Pancreas (tissue), 10 donors: ENCODE data around the gene LRIG1. TPM values are rescaled to one million over a fixed set of nuclear protein-coding genes. Genes with fewer than 3 reads are reported as not detected.

Source experiments
- ATAC-seq, 4 donors: fragments of 200-7000 bp; cut with Tn5 transposase; one replicate each; pipeline versions ENCODE4 v1.8.0 to v1.9.1; 2020; ENCODE audit warnings: mild to moderate bottlenecking in 4 of 4, moderate library complexity in 4 of 4
- DNase-seq, 6 donors: peaks; one replicate each; pipeline ENCODE4 v3.0.0-alpha.2; 2020
- FAIRE-seq: peaks from 2 replicates; lab custom pipeline; 2012; peaks lifted over from hg19 to GRCh38; lab: Jason Lieb, UNC
- H3K27ac ChIP-seq, 4 donors: fragments of 200-600 bp; sonication (generic); 1 replicate in 3 of 4; 2 replicates in 1 of 4; pipeline versions ENCODE4 v1.5.0 to v1.8.0; 2020
- H3K27me3 ChIP-seq, 4 donors: fragments of 200-600 bp; one replicate each; pipeline ENCODE4 v1.8.0; 2021
- H3K36me3 ChIP-seq, 3 donors: fragments of 200-600 bp; sonication (generic) in 1 of 3; one replicate each; pipeline versions ENCODE4 v1.5.0 to v1.8.0; 2020 to 2021
- H3K4me1 ChIP-seq, 3 donors: fragments of 200-600 bp; one replicate each; pipeline ENCODE4 v1.8.0; 2021
- H3K4me3 ChIP-seq, 4 donors: fragments of 200-600 bp; sonication (generic) in 2 of 4; one replicate each; pipeline versions ENCODE4 v1.5.0 to v1.8.0; 2020 to 2021
- H3K9me3 ChIP-seq, 4 donors: fragments of 200-600 bp; one replicate each; pipeline ENCODE4 v1.8.0; 2021
- CTCF ChIP-seq, 4 donors: fragments of 200-600 bp; sonication (generic) in 3 of 4; IDR thresholded peaks; one replicate each; pipeline versions ENCODE4 v1.5.0 to v1.8.0; 2021; ENCODE audit warnings: antibody characterized with exemption in 4 of 4
- WGBS, 2 donors: extraction: QIAGEN DNeasy Blood & Tissue Kit; methylation state at CpG; one replicate each; pipeline ENCODE4 v1.1.7; 2013; 5-methylcytosine and 5-hydroxymethylcytosine counted together
- intact Hi-C, 3 donors: fragments of 100-400 bp; cut with DNase I; formaldehyde crosslinking; loops; one replicate each; pipeline versions ENCODE4 v1.11.1 to v1.14.2; 2022
- polyA plus RNA-seq, 2 donors: library from polyadenylated mRNA; stranded (reverse); fragments of 200-250 nt; gene quantifications; one replicate each; pipeline ENCODE4 v1.2.3, GENCODE V29; 2013
- total RNA-seq, 6 donors: library from RNA; stranded (reverse); fragmentation: NEBNext Ultra II Directional in 4 of 6; extraction: Animal tissue kit (Norgen Biotek cat#: 25700) in 4 of 6; gene quantifications; one replicate each; pipeline versions ENCODE4 v1.2.1 to v1.2.4, GENCODE V29; 2021 to 2023
- donor health status: healthy with polysubstance abuse.
- donor health status: DM: no; HTN: no; CAD: no; lungs with moderate emphysema.
- donor health status: DM: no; HTN: no; CAD: no.
- donor health status: control.
- donor health status: control.
- donor health status: Bipolar disorder and iron deficiency.
- donor health status: DM: yes; HTN: yes; CAD: no.
- donor health status: DM: no; HTN: no; CAD: no.
- donor health status: DM: no; HTN: no; CAD: no.
- donor health status: DM: yes; HTN: yes; CAD: no.

The LRIG1 gene
- total and polyA plus RNA-seq, 8 donors: 32.7 to 104 (median 68.0) TPM

- H3K4me3 ChIP-seq: no peak overlapping the region
- no peaks in the 10 kb centered on the region for H3K9me3 ChIP-seq
- FAIRE-seq: no peak
- intact Hi-C loops: loop anchor here in 1 of 3 donors (10.0 kb wide), 1 partner anchor 322 kb away; no protein-coding TSS in a partner anchor
- H3K4me1 ChIP-seq: peaks cover 9 to 36% (median 16%) of the 10 kb centered on the region in 3 donors
- WGBS, 2 donors: 68 to 71% methylated on average over 13 of the region's 13 CpGs
- peak in 3 of 4 donors; percentile 1 to 32 (median 4) for ATAC-seq
- peak overlapping the region in 2 of 4 donors; percentile 5 to 13 for H3K27ac ChIP-seq
- peak in 1 of 6 donors; percentile 54 for DNase-seq
- H3K36me3 ChIP-seq: peaks cover 0 to 57% (median 29%) of the 10 kb centered on the region in 3 donors
- no peak for TF ChIP-seq CTCF (IDR thresholded peaks at IDR 0.05)
- no peaks in the 10 kb centered on the region for H3K27me3 ChIP-seq
Observed at GRCh38 chr3:66402596-66403290, 98.1 kb downstream of the LRIG1 start.

- ATAC-seq: peak; percentile 46 to 73 (median 62)
- Histone ChIP-seq H3K4me1 (peaks cover 9 to 34% (median 16%) of the 10 kb centered on the region in 3 donors), H3K9me3 (no peaks in the 10 kb centered on the region), H3K27me3 (no peaks in the 10 kb centered on the region), H3K4me3 (no peak overlapping the region), H3K27ac (peak overlapping the region in 2 of 4 donors; percentile 5 to 13), H3K36me3 (peaks cover 0 to 59% (median 34%) of the 10 kb centered on the region in 3 donors)
- no peak for TF ChIP-seq CTCF (IDR thresholded peaks at IDR 0.05)
- FAIRE-seq: no peak
- 45 to 56% methylated on average over 20 of the region's 20 CpGs for WGBS, 2 donors
- peak in 5 of 6 donors; percentile 50 to 74 (median 58) for DNase-seq
- intact Hi-C loops: loop anchor here in 1 of 3 donors (10.0 kb wide), 1 partner anchor 323 kb away; no protein-coding TSS in a partner anchor
Observed at GRCh38 chr3:66401675-66402491, 98.9 kb downstream of the LRIG1 start.

GRCh38 chr3:66401157-66401550 is 99.7 kb downstream of the LRIG1 start:
- H3K27me3 ChIP-seq: no peaks in the 10 kb centered on the region
- no peak for ATAC-seq
- peak overlapping the region in 1 of 4 donors; percentile 17 for H3K27ac ChIP-seq
- no peak overlapping the region for H3K4me3 ChIP-seq
- FAIRE-seq: no peak
- H3K9me3 ChIP-seq: no peaks in the 10 kb centered on the region
- peak in 1 of 6 donors; percentile 36 for DNase-seq
- intact Hi-C loops: loop anchor here in 1 of 3 donors (10.0 kb wide), 1 partner anchor 324 kb away; no protein-coding TSS in a partner anchor
- no peak for TF ChIP-seq CTCF (IDR thresholded peaks at IDR 0.05)
- H3K4me1 ChIP-seq: peaks cover 9 to 34% (median 16%) of the 10 kb centered on the region in 3 donors
- H3K36me3 ChIP-seq: peaks cover 0 to 59% (median 26%) of the 10 kb centered on the region in 3 donors
- 63 to 65% methylated on average over 10 of the region's 10 CpGs for WGBS, 2 donors

GRCh38 chr3:66400411-66401156 is 100.2 kb downstream of the LRIG1 start:
- no peak for FAIRE-seq
- Histone ChIP-seq H3K36me3 (peaks cover 0 to 59% (median 21%) of the 10 kb centered on the region in 3 donors), H3K27me3 (no peaks in the 10 kb centered on the region), H3K27ac (peak overlapping the region in 1 of 4 donors; percentile 17), H3K9me3 (no peaks in the 10 kb centered on the region), H3K4me3 (no peak overlapping the region), H3K4me1 (peaks cover 9 to 34% (median 16%) of the 10 kb centered on the region in 3 donors)
- DNase-seq: peak in 1 of 6 donors; percentile 56
- no peak for TF ChIP-seq CTCF (IDR thresholded peaks at IDR 0.05)
- WGBS, 2 donors: 75 to 81% methylated on average over 15 of the region's 15 CpGs
- intact Hi-C loops: loop anchor here in 1 of 3 donors (10.0 kb wide), 1 partner anchor 324 kb away; no protein-coding TSS in a partner anchor
- ATAC-seq: peak in 1 of 4 donors; percentile 14
